GM23338 (cell line): ENCODE results near the gene CDC34.

Experiments
- CREB1 ChIP-seq: fragments of 250-450 bp; sonication (Bioruptor Pico); IDR thresholded peaks from 2 replicates; pipeline ENCODE4 v1.5.0; 2020; ENCODE audit warnings: low read depth, mild to moderate bottlenecking, moderate library complexity
- CTCF ChIP-seq, 2 experiments: fragments of 200-600 bp in 1 of 2; sonication (generic) in 1 of 2; conservative IDR thresholded peaks; 2 replicates each; pipeline versions ENCODE4 v1.5.1 to v1.6.1; 2016 to 2017; ENCODE audit warnings: antibody characterized with exemption in 2 of 2, low read depth in 2 of 2, mild to moderate bottlenecking in 2 of 2, moderate library complexity in 1 of 2
- ETS1 ChIP-seq: IDR thresholded peaks from 2 replicates; pipeline ENCODE4 v1.6.1; 2016; ENCODE audit warnings: antibody characterized with exemption
- EZH2 ChIP-seq: fragments of 200-600 bp; sonication (generic); IDR thresholded peaks from one replicate; pipeline ENCODE4 v1.8.0; 2017; ENCODE audit warnings: antibody characterized with exemption, mild to moderate bottlenecking, low read depth; ENCODE audit not compliant: unreplicated experiment
- EZH2phosphoT487 ChIP-seq: fragments of 200-600 bp; sonication (generic); IDR thresholded peaks from one replicate; pipeline ENCODE4 v1.8.1; 2018; ENCODE audit warnings: antibody characterized with exemption; ENCODE audit not compliant: unreplicated experiment
- JUNB ChIP-seq: IDR thresholded peaks from one replicate; pipeline ENCODE4 v1.6.1; 2016; ENCODE audit warnings: antibody characterized with exemption; ENCODE audit not compliant: unreplicated experiment
- NANOG ChIP-seq: IDR thresholded peaks from 2 replicates; pipeline ENCODE4 v1.6.1; 2016; ENCODE audit warnings: antibody characterized with exemption, borderline replicate concordance
- POLR2AphosphoS5 ChIP-seq: IDR thresholded peaks from 2 replicates; pipeline ENCODE4 v1.6.1; 2016; ENCODE audit warnings: antibody characterized with exemption, low read depth
- REST ChIP-seq: IDR thresholded peaks from one replicate; pipeline ENCODE4 v1.6.1; 2018; ENCODE audit warnings: antibody characterized with exemption; ENCODE audit not compliant: unreplicated experiment
- STAT1 ChIP-seq: IDR thresholded peaks from one replicate; pipeline ENCODE4 v1.6.1; 2016; ENCODE audit warnings: antibody characterized with exemption; ENCODE audit not compliant: unreplicated experiment
- ZNF114 ChIP-seq: fragments of 250-450 bp; sonication (Bioruptor Pico); IDR thresholded peaks from 2 replicates; pipeline ENCODE4 v1.5.0; 2020; ENCODE audit warnings: mild to moderate bottlenecking, moderate library complexity
- ZNF462 ChIP-seq: fragments of 250-450 bp; sonication (Bioruptor Pico); IDR thresholded peaks from 2 replicates; pipeline ENCODE4 v1.5.0; 2020; ENCODE audit warnings: mild to moderate bottlenecking, moderate library complexity

GRCh38 chr19:484494-484893 lies 47.1 kb upstream of the CDC34 start:
- no peak for TF ChIP-seq CTCF (conservative IDR thresholded peaks at IDR 0.05; ENCODE audit: low read depth in 2 of 2)
- no peak for TF ChIP-seq EZH2phosphoT487
- TF ChIP-seq REST: no peak
- no peak for TF ChIP-seq POLR2AphosphoS5
- TF ChIP-seq EZH2: no peak
- no peak for TF ChIP-seq CREB1 (CRISPR knock-in tag)
- TF ChIP-seq STAT1: no peak
- TF ChIP-seq JUNB: no peak
- no peak for TF ChIP-seq ZNF114 (CRISPR knock-in tag)
- TF ChIP-seq ETS1: no peak
- TF ChIP-seq ZNF462 (CRISPR knock-in tag): no peak
- no peak for TF ChIP-seq NANOG
